NCI-H2227 treated with DMSO at 0.1 percent for 48 hours (cell line): ENCODE measurements around the gene NCBP2L.
"Not testable (repeated sequence)": the region's sequence is repeated elsewhere in the genome, so short reads cannot be mapped to it uniquely, and the experiment has no call there.

Experiments used
- DNase-seq: peaks from one replicate; lab custom pipeline; 2025; lab: John Stamatoyannopoulos, UW

Gene NCBP2L

DNA sequence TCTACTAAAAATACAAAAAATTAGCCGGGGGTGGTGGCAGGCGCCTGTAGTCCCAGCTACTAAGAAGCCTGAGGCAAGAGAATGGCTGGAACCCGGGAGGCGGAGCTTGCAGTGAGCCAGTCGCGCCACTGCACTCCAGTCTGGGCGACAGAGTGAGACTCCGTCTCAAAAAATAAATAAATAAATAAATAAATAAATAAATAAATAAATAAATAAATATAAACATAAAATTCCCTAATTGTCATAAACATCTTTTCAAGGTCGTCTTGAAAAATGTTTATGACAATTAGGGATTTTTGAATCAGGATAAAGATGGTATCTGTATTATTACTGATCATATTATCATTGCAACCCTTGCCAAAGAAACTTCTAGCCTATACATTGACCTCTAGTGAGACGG lies 32.5 kb downstream of the NCBP2L start:
- not testable (repeated sequence) for DNase-seq

- no peak for DNase-seq
These were observed 41.5 kb downstream of the NCBP2L start for GRCh38 chrX:107818900-107819521.

GRCh38 chrX:107823042-107823441 lies 45.5 kb downstream of the NCBP2L start:
- DNase-seq, result no peak

- DNase-seq, result no peak
These were observed 45.9 kb downstream of the NCBP2L start for GRCh38 chrX:107823456-107823855.

GRCh38 chrX:107825698-107826237 lies 48.2 kb downstream of the NCBP2L start, which contains the start of gene MID2:
Gene MID2 (plus strand): TSS chrX:107825866. CDS start chrX:107826427, 561 bp downstream.
- DNase-seq, result no peak

- no peak for DNase-seq
These were observed 48.9 kb downstream of the NCBP2L start for GRCh38 chrX:107826238-107827029.

DNA sequence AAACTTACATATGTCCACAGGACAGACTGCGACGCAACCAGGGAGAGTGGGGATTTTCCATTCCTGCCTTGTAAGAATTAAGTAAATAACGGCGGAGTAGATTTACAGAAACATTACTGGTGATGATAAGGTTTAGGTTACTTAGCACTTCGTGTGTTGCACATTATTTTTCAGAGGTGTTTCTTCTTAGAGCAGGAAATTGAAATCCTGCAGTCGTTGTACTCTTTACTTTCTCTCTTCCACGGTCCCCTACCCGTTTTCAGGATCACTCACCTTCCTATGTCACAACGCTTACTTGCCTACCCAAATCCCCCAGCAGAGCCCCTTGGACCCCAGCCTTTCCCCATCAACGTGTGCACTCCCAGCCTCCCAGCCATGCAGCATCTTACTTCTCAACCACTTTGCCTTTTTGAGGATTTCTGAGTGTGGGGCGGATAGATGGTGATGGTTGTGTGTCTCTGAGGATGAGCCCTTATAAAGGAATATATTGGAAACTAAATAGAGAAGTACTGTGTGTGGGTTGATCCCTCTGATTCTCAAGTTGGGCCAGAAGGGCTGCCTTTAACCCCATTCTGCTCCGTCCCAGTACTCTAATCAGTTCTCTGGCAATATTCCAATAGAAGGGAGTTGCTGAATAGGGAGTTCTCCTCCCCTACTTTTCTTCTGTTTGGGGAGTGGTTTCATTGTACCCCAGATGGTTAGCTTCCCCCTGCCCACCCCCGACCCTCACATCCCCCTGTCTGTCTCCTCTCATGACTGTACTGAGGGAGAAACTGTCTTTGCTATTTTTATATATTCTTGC lies 49.7 kb downstream of the NCBP2L start:
- no peak for DNase-seq

DNA sequence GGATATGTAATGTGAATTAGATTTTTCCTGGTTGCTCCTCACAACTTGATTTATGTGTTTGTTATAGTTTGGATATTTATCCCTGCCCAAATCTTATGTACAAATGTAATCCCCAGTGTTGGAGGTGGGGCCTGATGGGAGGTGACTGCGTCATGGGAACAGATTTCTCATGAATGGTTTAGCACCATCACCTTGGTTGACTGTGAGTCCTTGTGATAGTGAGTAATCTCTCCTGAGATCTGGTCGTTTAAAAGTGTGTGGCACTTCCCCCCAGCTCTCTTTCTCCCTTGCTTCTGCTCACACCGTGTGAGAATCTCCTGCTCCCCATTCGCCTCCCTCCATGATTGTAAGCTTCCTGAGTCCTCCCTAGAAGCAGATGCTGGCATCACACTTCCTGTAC lies 50.3 kb downstream of the NCBP2L start:
- no peak for DNase-seq

DNA sequence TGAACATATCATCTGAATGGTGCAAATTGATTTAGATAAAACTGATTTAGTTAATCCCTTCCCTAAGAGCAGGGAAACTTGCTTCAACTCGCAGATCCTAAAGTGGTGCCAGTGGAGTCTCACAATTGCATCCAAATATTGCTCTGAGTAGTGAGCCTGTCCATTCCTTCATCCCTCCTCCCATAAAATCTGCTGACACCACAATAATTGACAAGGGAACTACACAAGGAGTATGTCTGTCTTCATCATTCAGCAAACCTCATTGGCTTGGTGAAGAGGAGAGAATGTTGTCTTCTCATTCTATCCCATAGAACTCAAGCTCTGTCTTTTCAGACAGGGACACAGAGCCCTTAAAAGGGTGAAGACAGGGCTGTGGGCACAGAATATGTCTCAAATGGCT lies 52.3 kb downstream of the NCBP2L start:
- no peak for DNase-seq

DNA sequence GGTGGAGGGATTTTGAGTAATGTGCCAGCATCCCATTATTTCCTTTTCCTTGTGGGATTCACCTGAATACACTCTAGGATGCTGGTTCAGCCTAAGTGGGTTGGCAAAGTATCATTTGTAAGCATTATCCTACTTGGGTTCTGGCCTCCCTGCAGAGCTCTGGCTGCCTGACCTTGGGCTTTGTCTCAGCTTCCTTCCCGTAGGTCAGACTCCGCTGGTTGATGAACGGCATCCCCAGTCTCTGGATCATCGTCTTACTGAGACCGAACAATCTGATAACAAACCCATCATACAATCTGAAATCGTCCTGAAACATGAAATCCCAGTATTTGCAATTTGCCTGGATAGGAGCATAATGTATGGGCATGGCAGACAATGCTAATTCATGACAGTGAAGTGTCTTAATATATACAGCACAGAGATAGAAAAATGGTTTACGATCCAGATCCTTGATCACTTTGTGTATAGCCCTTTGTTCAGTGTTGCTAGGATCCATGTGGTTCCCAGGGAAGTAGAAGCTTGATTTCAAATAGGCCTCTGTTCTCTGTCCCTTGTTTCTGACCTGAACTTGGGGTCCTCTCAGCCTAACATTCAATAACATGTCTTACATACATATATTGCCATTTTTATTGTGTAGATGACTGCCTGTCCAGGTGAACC lies 53.7 kb downstream of the NCBP2L start:
- no peak for DNase-seq

GRCh38 chrX:107834275-107835201 lies 57.0 kb downstream of the NCBP2L start:
- DNase-seq, result no peak

DNA sequence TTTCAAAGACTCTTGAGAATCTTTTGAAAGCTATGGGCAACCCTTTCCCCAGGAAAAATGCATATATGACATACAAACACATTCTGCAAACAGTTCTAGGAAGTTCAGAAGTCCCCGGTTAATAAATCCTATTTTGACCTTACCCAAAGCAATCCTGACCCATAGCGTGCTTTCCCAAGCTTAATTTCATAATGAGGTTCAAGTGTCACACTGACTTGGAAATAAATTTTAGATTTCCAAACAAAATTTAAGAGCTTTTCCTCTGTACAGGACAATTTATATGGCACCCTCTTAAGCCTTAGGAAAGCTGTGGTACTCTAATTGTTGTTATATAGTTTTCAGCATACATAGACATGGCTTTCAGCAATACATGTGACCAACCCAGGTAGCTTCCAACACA lies 59.4 kb downstream of the NCBP2L start:
- no peak for DNase-seq

GRCh38 chrX:107840971-107841370 lies 63.4 kb downstream of the NCBP2L start:
- DNase-seq, result no peak

- DNase-seq, result no peak
These were observed 65.3 kb downstream of the NCBP2L start for GRCh38 chrX:107842715-107843400.
